Erythroblast (primary cell): Measurements from ENCODE around the gene ERH.

Experiments
- GATA1 ChIP-seq: IDR thresholded peaks from 2 replicates; pipeline ENCODE4 v1.6.1; 2011; ENCODE audit warnings: low read depth, mild to moderate bottlenecking, control low read depth, low read length, moderate library complexity
- POLR2A ChIP-seq: IDR thresholded peaks from 2 replicates; pipeline ENCODE4 v1.6.1; 2011; ENCODE audit warnings: mild to moderate bottlenecking, low read length

GRCh38 chr14:69355154-69355597, 42.9 kb downstream of the ERH start:
- TF ChIP-seq POLR2A = no peak
- no peak for TF ChIP-seq GATA1
